GM12864 (cell line): ENCODE results near the gene IQGAP1.

Experiments used
- DNase-seq: peaks from one replicate; pipeline ENCODE4 v3.0.0-alpha.2; 2011; ENCODE audit warnings: low read depth
- H3K4me3 ChIP-seq: 2 replicates; pipeline ENCODE4 v1.5.1; 2011; ENCODE audit warnings: mild to moderate bottlenecking, low read depth, low read length, control low read depth
- TF ChIP-seq, protein P1 (sequence below): IDR thresholded peaks from 2 replicates; pipeline ENCODE4 v1.5.1; 2011; ENCODE audit warnings: low read depth, mild to moderate bottlenecking, moderate library complexity, low read length, control low read depth, inconsistent platforms; ENCODE audit errors: missing control alignments

The IQGAP1 gene

DNA sequence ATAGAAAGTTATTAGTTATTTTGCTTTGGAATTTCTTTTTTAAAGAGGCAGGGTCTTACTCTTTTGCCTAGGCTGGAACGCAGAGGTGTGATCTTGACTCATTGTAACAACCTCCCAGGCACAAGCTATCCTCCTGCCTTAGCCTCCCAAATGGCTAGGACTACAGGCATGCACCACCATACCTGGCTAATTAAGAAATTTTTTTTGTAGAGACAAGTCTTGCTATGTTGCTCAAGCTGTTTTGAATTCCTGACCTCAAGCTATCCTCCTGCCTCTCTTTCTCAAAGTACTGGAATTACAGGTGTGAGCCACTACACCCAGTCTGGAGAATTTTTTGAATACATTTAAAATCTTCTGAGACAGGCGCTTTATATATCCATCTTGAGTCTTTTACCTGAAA lies 49.5 kb downstream of the IQGAP1 start:
- no peak for DNase-seq
- TF ChIP-seq, protein P1, sequence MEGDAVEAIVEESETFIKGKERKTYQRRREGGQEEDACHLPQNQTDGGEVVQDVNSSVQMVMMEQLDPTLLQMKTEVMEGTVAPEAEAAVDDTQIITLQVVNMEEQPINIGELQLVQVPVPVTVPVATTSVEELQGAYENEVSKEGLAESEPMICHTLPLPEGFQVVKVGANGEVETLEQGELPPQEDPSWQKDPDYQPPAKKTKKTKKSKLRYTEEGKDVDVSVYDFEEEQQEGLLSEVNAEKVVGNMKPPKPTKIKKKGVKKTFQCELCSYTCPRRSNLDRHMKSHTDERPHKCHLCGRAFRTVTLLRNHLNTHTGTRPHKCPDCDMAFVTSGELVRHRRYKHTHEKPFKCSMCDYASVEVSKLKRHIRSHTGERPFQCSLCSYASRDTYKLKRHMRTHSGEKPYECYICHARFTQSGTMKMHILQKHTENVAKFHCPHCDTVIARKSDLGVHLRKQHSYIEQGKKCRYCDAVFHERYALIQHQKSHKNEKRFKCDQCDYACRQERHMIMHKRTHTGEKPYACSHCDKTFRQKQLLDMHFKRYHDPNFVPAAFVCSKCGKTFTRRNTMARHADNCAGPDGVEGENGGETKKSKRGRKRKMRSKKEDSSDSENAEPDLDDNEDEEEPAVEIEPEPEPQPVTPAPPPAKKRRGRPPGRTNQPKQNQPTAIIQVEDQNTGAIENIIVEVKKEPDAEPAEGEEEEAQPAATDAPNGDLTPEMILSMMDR = no peak

DNA sequence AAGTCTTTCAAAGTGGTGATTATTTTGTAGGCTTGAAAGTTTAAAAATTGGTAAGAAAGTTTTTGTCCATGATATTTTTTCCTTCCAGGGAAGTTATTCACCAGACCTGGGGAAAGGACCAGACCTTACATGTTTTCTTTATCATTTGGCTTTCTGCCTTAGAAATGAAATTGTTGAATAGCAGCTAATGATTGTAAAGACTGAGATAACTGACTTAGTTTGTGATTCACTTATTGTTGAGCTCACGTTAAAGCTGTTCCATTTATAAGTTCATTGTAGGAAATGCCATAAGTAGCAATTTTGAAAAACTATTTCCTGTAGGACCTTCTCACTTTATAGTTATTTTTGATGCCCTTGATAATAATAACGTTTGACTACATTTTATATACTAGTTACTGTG lies 51.9 kb downstream of the IQGAP1 start:
- TF ChIP-seq, protein P1 = no peak
- H3K4me3 ChIP-seq = no peak overlapping the region
- DNase-seq = no peak

More for the DNA sequence above, 49.5 kb downstream of the IQGAP1 start:
- H3K4me3 ChIP-seq = no peak overlapping the region

DNA sequence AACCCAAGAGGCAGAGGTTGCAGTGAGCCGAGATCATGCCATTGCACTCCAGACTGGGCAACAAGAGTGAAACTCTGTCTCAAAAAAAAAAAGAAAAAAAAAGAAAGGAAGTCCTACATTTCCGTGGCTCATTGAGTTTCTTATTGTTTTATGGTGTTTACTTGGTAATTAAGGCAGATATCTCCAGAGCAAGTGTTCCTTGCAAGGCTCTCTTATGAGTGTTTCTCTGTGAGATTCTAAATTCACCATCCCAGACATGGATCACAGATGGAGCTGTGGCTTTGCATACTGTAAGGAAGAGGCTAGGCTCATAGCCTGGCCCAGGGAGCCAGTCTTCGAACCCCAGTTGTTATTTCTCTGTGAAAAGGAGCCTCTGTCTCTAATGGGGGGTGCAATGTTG lies 53.0 kb downstream of the IQGAP1 start:
- no peak overlapping the region for H3K4me3 ChIP-seq
- TF ChIP-seq, protein P1 = no peak
- no peak for DNase-seq

DNA sequence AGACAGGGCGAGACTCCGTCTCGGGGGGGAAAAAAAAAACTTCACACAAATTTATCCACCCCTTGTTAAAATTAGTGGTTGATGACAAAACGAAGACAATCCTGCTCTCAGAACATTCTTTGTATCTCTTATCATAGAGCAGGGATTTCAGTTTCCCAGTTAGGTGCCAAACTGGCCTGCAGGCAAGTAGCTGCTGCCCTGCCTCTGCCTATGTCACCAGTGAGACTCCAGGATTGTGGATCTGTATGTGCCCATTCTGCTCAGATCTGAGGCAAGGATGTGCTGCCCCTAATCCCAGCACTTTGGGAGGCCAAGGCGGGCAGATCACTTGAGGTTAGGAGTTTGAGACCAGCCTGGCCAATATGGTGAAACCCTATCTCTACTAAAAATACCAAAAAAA lies 54.4 kb downstream of the IQGAP1 start:
- no peak for DNase-seq
- TF ChIP-seq, protein P1 = no peak
- no peak overlapping the region for H3K4me3 ChIP-seq

DNA sequence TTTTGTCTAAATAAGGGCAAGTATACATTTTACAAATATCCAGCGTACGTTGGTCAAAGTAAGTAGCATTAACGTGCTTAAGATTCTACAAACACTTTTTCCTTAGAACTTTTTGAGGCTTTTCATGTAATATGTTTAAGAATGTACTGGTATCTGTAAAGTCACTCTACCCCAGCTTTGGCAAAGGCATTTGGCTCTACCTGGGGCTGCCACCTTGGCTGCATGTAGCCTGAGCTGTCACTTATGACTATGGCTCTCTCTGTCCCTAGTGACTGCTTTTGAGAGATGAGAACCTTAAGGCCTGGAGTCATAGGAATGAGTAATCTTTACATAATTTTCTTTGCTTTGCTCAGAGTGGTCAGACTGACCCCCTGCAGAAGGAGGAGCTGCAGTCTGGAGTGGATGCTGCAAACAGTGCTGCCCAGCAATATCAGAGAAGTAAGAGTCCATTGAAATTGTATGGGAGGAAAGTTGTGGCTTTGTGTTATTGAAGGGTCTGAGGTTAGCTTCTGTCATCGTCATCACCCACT lies 61.2 kb downstream of the IQGAP1 start:
- TF ChIP-seq, protein P1 = no peak
- H3K4me3 ChIP-seq = no peak overlapping the region
- no peak for DNase-seq

DNA sequence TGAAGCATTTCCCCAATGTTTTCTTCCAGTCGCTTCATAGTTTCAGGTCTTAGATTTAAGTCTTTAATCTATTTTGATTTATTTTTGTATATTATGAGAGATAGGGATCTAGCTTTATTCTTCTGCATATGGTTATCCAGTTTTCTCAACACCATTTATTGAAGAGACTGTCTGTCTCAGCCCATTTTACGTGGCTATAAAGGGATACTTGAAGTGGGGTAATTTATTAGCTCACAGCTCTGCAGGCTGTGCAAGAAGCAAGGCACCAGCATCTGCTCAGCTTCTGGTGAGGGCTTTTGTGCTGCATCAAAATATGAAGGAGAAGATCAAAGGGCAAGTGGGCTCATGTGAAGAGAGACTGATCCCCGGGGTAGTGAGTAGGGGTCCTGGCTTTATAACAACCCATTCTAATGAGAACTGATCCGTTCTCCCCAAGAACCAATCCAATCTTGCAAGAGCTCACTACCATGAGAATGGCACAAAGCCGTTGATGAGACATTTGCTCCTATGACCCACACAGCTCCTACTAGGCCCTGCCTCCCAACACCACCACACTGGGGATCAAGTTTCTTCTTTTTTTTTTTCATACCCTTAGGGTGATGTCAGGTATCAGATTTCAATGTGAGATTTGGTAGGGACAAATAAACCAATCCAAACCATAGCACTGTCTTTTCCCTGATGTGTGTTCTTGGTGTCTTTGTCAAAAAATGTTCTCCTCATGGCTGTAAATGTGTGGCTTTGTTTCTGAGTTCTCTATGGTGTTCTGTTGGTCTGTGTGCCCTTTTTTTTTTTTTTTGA lies 63.2 kb downstream of the IQGAP1 start:
- TF ChIP-seq, protein P1 = no peak
- H3K4me3 ChIP-seq = no peak overlapping the region
- no peak for DNase-seq

DNA sequence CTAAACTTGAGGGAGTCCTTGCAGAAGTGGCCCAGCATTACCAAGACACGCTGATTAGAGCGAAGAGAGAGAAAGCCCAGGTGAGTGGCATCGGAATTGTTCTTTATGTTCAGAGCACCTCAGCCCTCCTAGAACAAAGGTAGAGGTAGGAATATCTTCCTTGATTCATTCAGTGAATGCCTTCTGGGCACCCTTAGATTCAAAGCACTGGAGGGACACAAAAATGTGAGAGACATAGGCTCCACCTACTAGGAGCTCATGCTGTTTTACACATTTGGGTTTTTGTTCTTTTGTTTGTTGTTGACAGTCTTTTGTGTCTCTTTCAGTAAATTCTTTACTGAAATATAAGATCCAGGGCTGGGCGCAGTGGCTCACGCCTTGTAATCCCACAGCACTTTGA lies 68.2 kb downstream of the IQGAP1 start:
- TF ChIP-seq, protein P1 = no peak
- no peak for DNase-seq
- no peak overlapping the region for H3K4me3 ChIP-seq
